ENCODE results near the gene KDM3A. TPM values are rescaled to one million over a fixed set of nuclear protein-coding genes. Genes with fewer than 3 reads are reported as not detected.

Gene KDM3A
- total and polyA plus RNA-seq, 2 of the 8 experiments (the other 6 are each of a cell fraction or from before 2014, with no cell fraction given), result 15.8 to 29.2 TPM

DNA sequence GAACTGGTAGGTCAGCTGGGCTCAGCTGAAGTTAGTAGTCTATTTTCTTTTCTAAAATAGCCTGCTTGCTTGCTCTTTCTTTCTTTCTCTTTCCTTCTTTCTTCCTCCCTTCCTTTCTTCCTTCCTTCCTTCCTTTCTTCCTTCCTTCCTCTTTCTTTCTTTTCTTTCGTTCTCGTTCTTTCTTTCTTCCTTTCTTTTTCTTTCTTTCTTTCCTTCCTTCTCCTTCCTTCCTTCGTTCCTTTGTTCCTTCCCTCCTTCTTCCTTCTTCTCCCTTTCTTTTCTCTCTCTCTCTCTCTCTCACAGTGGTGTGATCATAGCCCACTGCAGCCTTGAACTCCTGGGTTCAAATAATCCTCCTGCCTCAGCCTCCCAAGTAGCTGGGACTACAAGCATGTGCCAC, 29.2 kb upstream of the KDM3A start:
- H4K91ac ChIP-seq (replicated peaks; ENCODE audit: insufficient read length, low read length), result no peak overlapping the region
- no peak overlapping the region for H2BK5ac ChIP-seq (ENCODE audit: low read depth, low read length)
- no peak overlapping the region for H4K8ac ChIP-seq (ENCODE audit: extremely low read depth, insufficient read depth, low read length)
- no peak overlapping the region for H3K18ac ChIP-seq (ENCODE audit: extremely low read depth, low read length)
- POLR2A ChIA-PET (ENCODE audit: partially characterized antibody), result no interaction called here
- no peaks in the 10 kb centered on the region for H3K79me2 ChIP-seq (ENCODE audit: control insufficient read depth in 1 of 2, insufficient read depth in 2 of 2, low read length in 2 of 2)
- no peak overlapping the region for H3K27ac ChIP-seq (ENCODE audit: low read depth, low read length)
- H2AFZ ChIP-seq (ENCODE audit: low read length), result no peak overlapping the region
- no peak overlapping the region for H3K56ac ChIP-seq (replicated peaks; ENCODE audit: insufficient read length, low read depth, low read length)
- peaks cover 0 to 2% (median 0%) of the 10 kb centered on the region in 4 experiments; a peak in 1 of 7 replicates for H3K4me1 ChIP-seq (replicated peaks in 1 of 4; ENCODE audit: control insufficient read depth in 3 of 4, insufficient read depth in 4 of 4, low read length in 3 of 4)
- H3K14ac ChIP-seq (ENCODE audit: insufficient read length), result no peak overlapping the region
- H2BK15ac ChIP-seq (ENCODE audit: low read length), result no peak overlapping the region
- CTCF ChIA-PET (ENCODE audit: partially characterized antibody), result no interaction called here
- H2BK120ac ChIP-seq (replicated peaks; ENCODE audit: low read depth, low read length), result no peak overlapping the region
- no peak overlapping the region for H2BK12ac ChIP-seq (ENCODE audit: low read depth, low read length)
- H2BK20ac ChIP-seq (ENCODE audit: low read length), result no peak overlapping the region
- H3K36me3 ChIP-seq (ENCODE audit: control insufficient read depth in 2 of 4, insufficient read depth in 4 of 4, low read length in 3 of 4), result no peaks in the 10 kb centered on the region
- FAIRE-seq (no peak), DNase-seq (ENCODE audit: low read depth in 1 of 2, low spot score in 2 of 2) (no peak)
- no peak overlapping the region for H4K5ac ChIP-seq (ENCODE audit: insufficient read length, low read depth, low read length)
- no peaks in the 10 kb centered on the region; the same call in 1 of the 2 replicates for H3K23me2 ChIP-seq (ENCODE audit: low read depth, low read length)
- H3K4ac ChIP-seq (replicated peaks; ENCODE audit: insufficient read length, low read depth, low read length), result no peak overlapping the region
- no peaks in the 10 kb centered on the region; a peak in 2 of 4 replicates for H3K9me3 ChIP-seq (ENCODE audit: insufficient read depth in 2 of 2, low read depth in 1 of 2, low read length in 1 of 2)
- WGBS, 2 experiments (ENCODE audit: extremely low coverage in 1 of 2, insufficient coverage in 1 of 2, insufficient read length in 1 of 2, insufficient replicate concordance in 2 of 2, low coverage in 1 of 2, low lambda C conversion rate in 2 of 2, missing lambda C conversion rate in 1 of 2), result 63 to 100% methylated on average over 2 to 3 of the region's 3 CpGs
- H3K4me2 ChIP-seq (ENCODE audit: insufficient read depth in 1 of 2, low read depth in 2 of 2, low read length in 2 of 2), result no peak overlapping the region
- H3K27me3 ChIP-seq (replicated peaks in 1 of 4; ENCODE audit: control insufficient read depth in 3 of 4, extremely low read depth in 1 of 4, insufficient read depth in 3 of 4, low read length in 3 of 4), result no peaks in the 10 kb centered on the region
- no peaks in the 10 kb centered on the region for H4K20me1 ChIP-seq (replicated peaks in 1 of 2; ENCODE audit: control insufficient read depth in 1 of 2, insufficient read depth in 2 of 2, low read length in 2 of 2)
- H3K9ac ChIP-seq (replicated peaks in 1 of 4; ENCODE audit: extremely low read depth in 1 of 4, low read depth in 3 of 4, low read length in 3 of 4), result no peak overlapping the region
- H3K4me3 ChIP-seq (ENCODE audit: extremely low read depth in 1 of 4, insufficient read depth in 2 of 4, low read depth in 3 of 4, low read length in 4 of 4), result no peak overlapping the region
- H3K23ac ChIP-seq (ENCODE audit: insufficient read length), result no peak overlapping the region
- H3K79me1 ChIP-seq (ENCODE audit: low read depth, low read length), result no peaks in the 10 kb centered on the region
- no peak overlapping the region for H2AK5ac ChIP-seq (ENCODE audit: low read depth, low read length)
- TF ChIP-seq, protein P1, sequence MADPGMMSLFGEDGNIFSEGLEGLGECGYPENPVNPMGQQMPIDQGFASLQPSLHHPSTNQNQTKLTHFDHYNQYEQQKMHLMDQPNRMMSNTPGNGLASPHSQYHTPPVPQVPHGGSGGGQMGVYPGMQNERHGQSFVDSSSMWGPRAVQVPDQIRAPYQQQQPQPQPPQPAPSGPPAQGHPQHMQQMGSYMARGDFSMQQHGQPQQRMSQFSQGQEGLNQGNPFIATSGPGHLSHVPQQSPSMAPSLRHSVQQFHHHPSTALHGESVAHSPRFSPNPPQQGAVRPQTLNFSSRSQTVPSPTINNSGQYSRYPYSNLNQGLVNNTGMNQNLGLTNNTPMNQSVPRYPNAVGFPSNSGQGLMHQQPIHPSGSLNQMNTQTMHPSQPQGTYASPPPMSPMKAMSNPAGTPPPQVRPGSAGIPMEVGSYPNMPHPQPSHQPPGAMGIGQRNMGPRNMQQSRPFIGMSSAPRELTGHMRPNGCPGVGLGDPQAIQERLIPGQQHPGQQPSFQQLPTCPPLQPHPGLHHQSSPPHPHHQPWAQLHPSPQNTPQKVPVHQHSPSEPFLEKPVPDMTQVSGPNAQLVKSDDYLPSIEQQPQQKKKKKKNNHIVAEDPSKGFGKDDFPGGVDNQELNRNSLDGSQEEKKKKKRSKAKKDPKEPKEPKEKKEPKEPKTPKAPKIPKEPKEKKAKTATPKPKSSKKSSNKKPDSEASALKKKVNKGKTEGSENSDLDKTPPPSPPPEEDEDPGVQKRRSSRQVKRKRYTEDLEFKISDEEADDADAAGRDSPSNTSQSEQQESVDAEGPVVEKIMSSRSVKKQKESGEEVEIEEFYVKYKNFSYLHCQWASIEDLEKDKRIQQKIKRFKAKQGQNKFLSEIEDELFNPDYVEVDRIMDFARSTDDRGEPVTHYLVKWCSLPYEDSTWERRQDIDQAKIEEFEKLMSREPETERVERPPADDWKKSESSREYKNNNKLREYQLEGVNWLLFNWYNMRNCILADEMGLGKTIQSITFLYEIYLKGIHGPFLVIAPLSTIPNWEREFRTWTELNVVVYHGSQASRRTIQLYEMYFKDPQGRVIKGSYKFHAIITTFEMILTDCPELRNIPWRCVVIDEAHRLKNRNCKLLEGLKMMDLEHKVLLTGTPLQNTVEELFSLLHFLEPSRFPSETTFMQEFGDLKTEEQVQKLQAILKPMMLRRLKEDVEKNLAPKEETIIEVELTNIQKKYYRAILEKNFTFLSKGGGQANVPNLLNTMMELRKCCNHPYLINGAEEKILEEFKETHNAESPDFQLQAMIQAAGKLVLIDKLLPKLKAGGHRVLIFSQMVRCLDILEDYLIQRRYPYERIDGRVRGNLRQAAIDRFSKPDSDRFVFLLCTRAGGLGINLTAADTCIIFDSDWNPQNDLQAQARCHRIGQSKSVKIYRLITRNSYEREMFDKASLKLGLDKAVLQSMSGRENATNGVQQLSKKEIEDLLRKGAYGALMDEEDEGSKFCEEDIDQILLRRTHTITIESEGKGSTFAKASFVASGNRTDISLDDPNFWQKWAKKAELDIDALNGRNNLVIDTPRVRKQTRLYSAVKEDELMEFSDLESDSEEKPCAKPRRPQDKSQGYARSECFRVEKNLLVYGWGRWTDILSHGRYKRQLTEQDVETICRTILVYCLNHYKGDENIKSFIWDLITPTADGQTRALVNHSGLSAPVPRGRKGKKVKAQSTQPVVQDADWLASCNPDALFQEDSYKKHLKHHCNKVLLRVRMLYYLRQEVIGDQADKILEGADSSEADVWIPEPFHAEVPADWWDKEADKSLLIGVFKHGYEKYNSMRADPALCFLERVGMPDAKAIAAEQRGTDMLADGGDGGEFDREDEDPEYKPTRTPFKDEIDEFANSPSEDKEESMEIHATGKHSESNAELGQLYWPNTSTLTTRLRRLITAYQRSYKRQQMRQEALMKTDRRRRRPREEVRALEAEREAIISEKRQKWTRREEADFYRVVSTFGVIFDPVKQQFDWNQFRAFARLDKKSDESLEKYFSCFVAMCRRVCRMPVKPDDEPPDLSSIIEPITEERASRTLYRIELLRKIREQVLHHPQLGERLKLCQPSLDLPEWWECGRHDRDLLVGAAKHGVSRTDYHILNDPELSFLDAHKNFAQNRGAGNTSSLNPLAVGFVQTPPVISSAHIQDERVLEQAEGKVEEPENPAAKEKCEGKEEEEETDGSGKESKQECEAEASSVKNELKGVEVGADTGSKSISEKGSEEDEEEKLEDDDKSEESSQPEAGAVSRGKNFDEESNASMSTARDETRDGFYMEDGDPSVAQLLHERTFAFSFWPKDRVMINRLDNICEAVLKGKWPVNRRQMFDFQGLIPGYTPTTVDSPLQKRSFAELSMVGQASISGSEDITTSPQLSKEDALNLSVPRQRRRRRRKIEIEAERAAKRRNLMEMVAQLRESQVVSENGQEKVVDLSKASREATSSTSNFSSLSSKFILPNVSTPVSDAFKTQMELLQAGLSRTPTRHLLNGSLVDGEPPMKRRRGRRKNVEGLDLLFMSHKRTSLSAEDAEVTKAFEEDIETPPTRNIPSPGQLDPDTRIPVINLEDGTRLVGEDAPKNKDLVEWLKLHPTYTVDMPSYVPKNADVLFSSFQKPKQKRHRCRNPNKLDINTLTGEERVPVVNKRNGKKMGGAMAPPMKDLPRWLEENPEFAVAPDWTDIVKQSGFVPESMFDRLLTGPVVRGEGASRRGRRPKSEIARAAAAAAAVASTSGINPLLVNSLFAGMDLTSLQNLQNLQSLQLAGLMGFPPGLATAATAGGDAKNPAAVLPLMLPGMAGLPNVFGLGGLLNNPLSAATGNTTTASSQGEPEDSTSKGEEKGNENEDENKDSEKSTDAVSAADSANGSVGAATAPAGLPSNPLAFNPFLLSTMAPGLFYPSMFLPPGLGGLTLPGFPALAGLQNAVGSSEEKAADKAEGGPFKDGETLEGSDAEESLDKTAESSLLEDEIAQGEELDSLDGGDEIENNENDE (IDR thresholded peaks at IDR 0.05; ENCODE audit: insufficient replicate concordance, low read length), result no peak
